Neural cell (in vitro differentiated cells): ENCODE data around the gene CSKMT. TPM values are rescaled to one million over a fixed set of nuclear protein-coding genes. Genes with fewer than 3 reads are reported as not detected.

Source experiments
- H2AFZ ChIP-seq: fragments of 200-600, 300-800 bp; sonication (generic), shearing (Covaris generic); 2 replicates; pipeline ENCODE4 v1.6.0; 2014; ENCODE audit warnings: low read depth, mild to moderate bottlenecking, antibody characterized with exemption, low read length, moderate library complexity
- H3F3A ChIP-seq: fragments of 200-600 bp; shearing (Covaris generic); 2 replicates; pipeline ENCODE4 v1.6.1; 2016; ENCODE audit warnings: mild to moderate bottlenecking, moderate library complexity, mixed read lengths, antibody characterized with exemption, low read length; ENCODE audit not compliant: insufficient read depth, poor library complexity, severe bottlenecking
- H3K27ac ChIP-seq: fragments of 200-600, 300-800 bp; sonication (generic), shearing (Covaris generic); 2 replicates; pipeline ENCODE4 v1.5.1; 2014; ENCODE audit warnings: mild to moderate bottlenecking, low read length, moderate library complexity
- H3K27me3 ChIP-seq: fragments of 300-800, 200-600 bp; sonication (generic), shearing (Covaris generic); 2 replicates; pipeline ENCODE4 v1.6.0; 2014; ENCODE audit warnings: mild to moderate bottlenecking, low read depth, low read length, moderate library complexity; ENCODE audit not compliant: insufficient read depth
- H3K36me3 ChIP-seq: fragments of 300-800, 200-600 bp; sonication (generic), shearing (Covaris generic); 2 replicates; pipeline ENCODE4 v1.5.1; 2014; ENCODE audit warnings: mild to moderate bottlenecking, antibody characterized with exemption, low read length, moderate library complexity; ENCODE audit not compliant: insufficient read depth
- H3K4me2 ChIP-seq: fragments of 300-800, 200-600 bp; sonication (generic), shearing (Covaris generic); 2 replicates; pipeline ENCODE4 v1.6.0; 2014; ENCODE audit warnings: mild to moderate bottlenecking, low read length
- H3K4me3 ChIP-seq: fragments of 300-800, 200-600 bp; sonication (generic), shearing (Covaris generic); 2 replicates; pipeline ENCODE4 v1.5.1; 2014; ENCODE audit warnings: mild to moderate bottlenecking, low read length, moderate library complexity
- H3K79me2 ChIP-seq: fragments of 200-600 bp; shearing (Covaris generic); replicated peaks from 2 replicates; pipeline ENCODE4 v1.6.0; 2014; ENCODE audit warnings: mild to moderate bottlenecking, low read length, moderate library complexity; ENCODE audit not compliant: insufficient read depth
- H3K9ac ChIP-seq: fragments of 300-800, 200-600 bp; sonication (generic), shearing (Covaris generic); 2 replicates; pipeline ENCODE4 v1.6.1; 2016; ENCODE audit warnings: mild to moderate bottlenecking, low read length, mixed read lengths
- H3K9me2 ChIP-seq: fragments of 200-600 bp; shearing (Covaris generic); 2 replicates; pipeline ENCODE4 v1.6.1; 2016; ENCODE audit warnings: mild to moderate bottlenecking, low read length, mixed read lengths; ENCODE audit not compliant: insufficient read depth
- H3K9me3 ChIP-seq: fragments of 200-600, 300-800 bp; sonication (generic), shearing (Covaris generic); 2 replicates; pipeline ENCODE4 v1.6.1; 2016; ENCODE audit warnings: mild to moderate bottlenecking, mixed run types, low read length, moderate library complexity, mixed read lengths
- H4K20me1 ChIP-seq: fragments of 200-600 bp; shearing (Covaris generic); 2 replicates; pipeline ENCODE4 v1.6.1; 2016; ENCODE audit warnings: mild to moderate bottlenecking, mixed run types; ENCODE audit not compliant: insufficient read depth
- EP300 ChIP-seq: fragments of 450-650 bp; conservative IDR thresholded peaks from 2 replicates; pipeline ENCODE4 v1.6.1; 2014; ENCODE audit warnings: antibody characterized with exemption, mild to moderate bottlenecking, moderate library complexity; ENCODE audit not compliant: poor library complexity, severe bottlenecking
- EZH2 ChIP-seq: fragments of 200-600, 300-800 bp; shearing (Covaris generic), sonication (generic); IDR thresholded peaks from 2 replicates; pipeline ENCODE4 v1.6.1; 2014; ENCODE audit warnings: antibody characterized with exemption, low read length, borderline replicate concordance, mild to moderate bottlenecking; ENCODE audit not compliant: insufficient read depth, poor library complexity, severe bottlenecking
- MXI1 ChIP-seq: fragments of 450-650 bp; conservative IDR thresholded peaks from 2 replicates; pipeline ENCODE4 v1.6.1; 2014; ENCODE audit warnings: antibody characterized with exemption, mild to moderate bottlenecking; ENCODE audit not compliant: poor library complexity, severe bottlenecking
- POLR2AphosphoS5 ChIP-seq: IDR thresholded peaks from 2 replicates; pipeline ENCODE4 v1.6.1; 2012
- RAD21 ChIP-seq: fragments of 450-650 bp; conservative IDR thresholded peaks from 2 replicates; pipeline ENCODE4 v1.6.1; 2014; ENCODE audit warnings: antibody characterized with exemption, mild to moderate bottlenecking, moderate library complexity
- SMC3 ChIP-seq: fragments of 450-650 bp; conservative IDR thresholded peaks from 2 replicates; pipeline ENCODE4 v1.6.1; 2014; ENCODE audit warnings: antibody characterized with exemption, mild to moderate bottlenecking, moderate library complexity; ENCODE audit not compliant: poor library complexity
- TAF1 ChIP-seq: IDR thresholded peaks from 2 replicates; pipeline ENCODE4 v1.6.1; 2012; ENCODE audit warnings: low read depth
- polyA plus RNA-seq: library from polyadenylated mRNA; depleted of rRNA; stranded (reverse); fragments of >200 nt; gene quantifications from 2 replicates; pipeline ENCODE4 v1.2.3, GENCODE V29; 2014
- TF ChIP-seq, protein P1 (sequence below): fragments of 450-650 bp; IDR thresholded peaks from 2 replicates; pipeline ENCODE4 v1.5.1; 2014; ENCODE audit warnings: antibody characterized with exemption, mild to moderate bottlenecking, moderate library complexity; ENCODE audit not compliant: poor library complexity, severe bottlenecking
- TF ChIP-seq, protein P2 (sequence below): IDR thresholded peaks from 2 replicates; pipeline ENCODE4 v1.6.1; 2012; ENCODE audit warnings: borderline replicate concordance

Gene CSKMT
- polyA plus RNA-seq, 1 donor from 2014 or later = 16.0 TPM

DNA sequence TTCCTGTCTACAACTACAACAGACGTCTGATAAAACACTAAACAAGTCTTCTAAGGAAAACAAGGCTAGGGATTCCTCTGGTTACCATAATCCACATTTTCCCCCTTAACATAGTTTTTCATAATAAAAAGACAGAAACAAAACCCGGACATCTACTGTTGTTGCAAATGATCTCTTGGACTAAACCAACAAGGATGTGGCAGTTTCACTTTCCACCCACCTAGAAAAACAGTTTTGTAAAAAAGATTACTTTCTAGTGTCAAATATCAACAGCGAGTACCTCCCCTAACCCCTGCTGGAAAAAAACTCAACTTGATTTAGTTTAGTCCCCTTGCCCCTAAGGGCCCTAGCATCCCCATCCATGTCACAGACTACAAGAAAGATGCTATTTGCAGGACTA is 47.7 kb downstream of the CSKMT start:
- Histone ChIP-seq H2AFZ (no peak overlapping the region), H3F3A (peaks cover 3% of the 10 kb centered on the region), H3K27me3 (no peaks in the 10 kb centered on the region), H3K9me2 (no peaks in the 10 kb centered on the region), H3K27ac (no peak overlapping the region), H3K36me3 (peaks cover 11% of the 10 kb centered on the region), H3K9me3 (no peaks in the 10 kb centered on the region), H4K20me1 (no peaks in the 10 kb centered on the region), H3K79me2 (peaks cover 14% of the 10 kb centered on the region), H3K9ac (no peak overlapping the region), H3K4me2 (no peak overlapping the region), H3K4me3 (no peak overlapping the region)
- TF ChIP-seq POLR2AphosphoS5 (no peak), MXI1 (no peak), RAD21 (no peak), SMC3 (no peak), TAF1 (no peak), EZH2 (no peak), EP300 (no peak)
- TF ChIP-seq, protein P1, sequence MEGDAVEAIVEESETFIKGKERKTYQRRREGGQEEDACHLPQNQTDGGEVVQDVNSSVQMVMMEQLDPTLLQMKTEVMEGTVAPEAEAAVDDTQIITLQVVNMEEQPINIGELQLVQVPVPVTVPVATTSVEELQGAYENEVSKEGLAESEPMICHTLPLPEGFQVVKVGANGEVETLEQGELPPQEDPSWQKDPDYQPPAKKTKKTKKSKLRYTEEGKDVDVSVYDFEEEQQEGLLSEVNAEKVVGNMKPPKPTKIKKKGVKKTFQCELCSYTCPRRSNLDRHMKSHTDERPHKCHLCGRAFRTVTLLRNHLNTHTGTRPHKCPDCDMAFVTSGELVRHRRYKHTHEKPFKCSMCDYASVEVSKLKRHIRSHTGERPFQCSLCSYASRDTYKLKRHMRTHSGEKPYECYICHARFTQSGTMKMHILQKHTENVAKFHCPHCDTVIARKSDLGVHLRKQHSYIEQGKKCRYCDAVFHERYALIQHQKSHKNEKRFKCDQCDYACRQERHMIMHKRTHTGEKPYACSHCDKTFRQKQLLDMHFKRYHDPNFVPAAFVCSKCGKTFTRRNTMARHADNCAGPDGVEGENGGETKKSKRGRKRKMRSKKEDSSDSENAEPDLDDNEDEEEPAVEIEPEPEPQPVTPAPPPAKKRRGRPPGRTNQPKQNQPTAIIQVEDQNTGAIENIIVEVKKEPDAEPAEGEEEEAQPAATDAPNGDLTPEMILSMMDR = no peak

DNA sequence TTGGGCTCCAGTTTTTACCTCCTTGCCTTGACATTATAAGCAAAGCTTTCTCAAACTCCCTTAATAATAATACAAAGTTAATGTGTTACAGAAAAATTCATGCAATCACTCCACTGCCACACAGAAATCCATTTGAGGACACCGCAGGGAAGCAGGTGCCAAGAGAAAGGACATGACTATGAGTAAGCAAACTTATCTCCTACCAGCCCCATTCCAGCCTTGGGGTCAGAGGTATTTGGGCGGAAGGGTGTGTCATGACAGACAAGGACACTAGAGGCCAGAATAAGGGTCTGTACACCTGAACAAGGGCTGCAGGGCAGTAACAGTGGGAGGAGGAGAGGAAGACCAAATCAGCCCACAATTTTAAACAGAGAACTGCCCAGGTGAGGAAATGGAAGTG is 48.2 kb downstream of the CSKMT start:
- Histone ChIP-seq H3K4me2 (no peak overlapping the region), H4K20me1 (no peaks in the 10 kb centered on the region), H3K79me2 (peaks cover 9% of the 10 kb centered on the region), H3K27me3 (no peaks in the 10 kb centered on the region), H3K4me3 (no peak overlapping the region), H2AFZ (no peak overlapping the region), H3K36me3 (peaks cover 11% of the 10 kb centered on the region), H3F3A (no peaks in the 10 kb centered on the region), H3K9me3 (no peaks in the 10 kb centered on the region), H3K27ac (no peak overlapping the region), H3K9me2 (no peaks in the 10 kb centered on the region), H3K9ac (no peak overlapping the region)
- TF ChIP-seq TAF1 (no peak), EP300 (no peak), EZH2 (no peak), MXI1 (no peak), SMC3 (no peak), POLR2AphosphoS5 (no peak), RAD21 (no peak)
- TF ChIP-seq, protein P1 = no peak
- TF ChIP-seq, protein P2, sequence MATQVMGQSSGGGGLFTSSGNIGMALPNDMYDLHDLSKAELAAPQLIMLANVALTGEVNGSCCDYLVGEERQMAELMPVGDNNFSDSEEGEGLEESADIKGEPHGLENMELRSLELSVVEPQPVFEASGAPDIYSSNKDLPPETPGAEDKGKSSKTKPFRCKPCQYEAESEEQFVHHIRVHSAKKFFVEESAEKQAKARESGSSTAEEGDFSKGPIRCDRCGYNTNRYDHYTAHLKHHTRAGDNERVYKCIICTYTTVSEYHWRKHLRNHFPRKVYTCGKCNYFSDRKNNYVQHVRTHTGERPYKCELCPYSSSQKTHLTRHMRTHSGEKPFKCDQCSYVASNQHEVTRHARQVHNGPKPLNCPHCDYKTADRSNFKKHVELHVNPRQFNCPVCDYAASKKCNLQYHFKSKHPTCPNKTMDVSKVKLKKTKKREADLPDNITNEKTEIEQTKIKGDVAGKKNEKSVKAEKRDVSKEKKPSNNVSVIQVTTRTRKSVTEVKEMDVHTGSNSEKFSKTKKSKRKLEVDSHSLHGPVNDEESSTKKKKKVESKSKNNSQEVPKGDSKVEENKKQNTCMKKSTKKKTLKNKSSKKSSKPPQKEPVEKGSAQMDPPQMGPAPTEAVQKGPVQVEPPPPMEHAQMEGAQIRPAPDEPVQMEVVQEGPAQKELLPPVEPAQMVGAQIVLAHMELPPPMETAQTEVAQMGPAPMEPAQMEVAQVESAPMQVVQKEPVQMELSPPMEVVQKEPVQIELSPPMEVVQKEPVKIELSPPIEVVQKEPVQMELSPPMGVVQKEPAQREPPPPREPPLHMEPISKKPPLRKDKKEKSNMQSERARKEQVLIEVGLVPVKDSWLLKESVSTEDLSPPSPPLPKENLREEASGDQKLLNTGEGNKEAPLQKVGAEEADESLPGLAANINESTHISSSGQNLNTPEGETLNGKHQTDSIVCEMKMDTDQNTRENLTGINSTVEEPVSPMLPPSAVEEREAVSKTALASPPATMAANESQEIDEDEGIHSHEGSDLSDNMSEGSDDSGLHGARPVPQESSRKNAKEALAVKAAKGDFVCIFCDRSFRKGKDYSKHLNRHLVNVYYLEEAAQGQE = no peak
